Nephron progenitor cell (in vitro differentiated cells): ENCODE results near the gene SPATS2L.

Source experiments
- DNase-seq: peaks from one replicate; pipeline ENCODE4 v3.0.0; 2021
- H3K27ac Mint-ChIP-seq: 2 replicates; pipeline ENCODE4 v1.8.0; 2021; ENCODE audit warnings: mild to moderate bottlenecking, moderate library complexity, mixed read lengths
- H3K27me3 Mint-ChIP-seq: 2 replicates; pipeline ENCODE4 v1.8.0; 2021; ENCODE audit warnings: mild to moderate bottlenecking, low read depth, mixed read lengths; ENCODE audit not compliant: poor library complexity
- H3K36me3 Mint-ChIP-seq: 2 replicates; pipeline ENCODE4 v1.8.0; 2021; ENCODE audit warnings: low read depth, mixed read lengths
- H3K4me1 Mint-ChIP-seq: 2 replicates; pipeline ENCODE4 v1.8.0; 2021; ENCODE audit warnings: mixed read lengths
- H3K4me3 Mint-ChIP-seq: 2 replicates; pipeline ENCODE4 v1.8.0; 2021; ENCODE audit warnings: mild to moderate bottlenecking, moderate library complexity, mixed read lengths
- H3K9me3 Mint-ChIP-seq: 2 replicates; pipeline ENCODE4 v1.8.0; 2021; ENCODE audit warnings: mild to moderate bottlenecking, moderate library complexity, mixed read lengths
- CTCF ChIP-seq: fragments of 200-600 bp; sonication (generic); IDR thresholded peaks from 2 replicates; pipeline ENCODE4 v1.5.0; 2021; ENCODE audit warnings: antibody characterized with exemption

Gene SPATS2L

GRCh38 chr2:200319548-200320337 lies 13.2 kb downstream of the SPATS2L start:
- Mint-ChIP-seq H3K27me3 (no peaks in the 10 kb centered on the region), H3K9me3 (no peaks in the 10 kb centered on the region), H3K36me3 (no peaks in the 10 kb centered on the region), H3K27ac (peak overlapping the region; percentile 63), H3K4me3 (no peak overlapping the region), H3K4me1 (peaks cover 17% of the 10 kb centered on the region)
- DNase-seq = no peak
- TF ChIP-seq CTCF = no peak

DNA sequence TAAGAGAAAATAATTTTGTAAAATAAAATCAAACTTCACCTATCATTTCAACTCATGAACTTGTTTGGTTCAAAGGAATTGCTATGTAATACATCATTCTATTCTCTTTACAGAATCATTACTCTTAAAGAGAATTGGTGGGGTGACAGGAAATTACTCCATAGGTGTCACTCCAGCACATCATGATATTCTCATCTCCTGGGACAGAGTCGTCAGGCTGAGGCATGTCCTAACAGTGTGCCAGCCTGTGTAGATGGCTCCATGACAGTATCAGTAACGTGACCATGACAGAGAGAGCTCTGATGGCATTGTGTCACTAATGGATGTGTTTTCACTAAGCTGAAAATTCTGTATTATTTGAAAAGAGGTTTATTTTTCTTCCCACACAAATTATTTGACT lies 13.9 kb downstream of the SPATS2L start:
- Mint-ChIP-seq H3K4me1 (peaks cover 17% of the 10 kb centered on the region), H3K27ac (no peak overlapping the region), H3K9me3 (no peaks in the 10 kb centered on the region), H3K27me3 (no peaks in the 10 kb centered on the region), H3K36me3 (no peaks in the 10 kb centered on the region), H3K4me3 (no peak overlapping the region)
- no peak for TF ChIP-seq CTCF
- no peak for DNase-seq

DNA sequence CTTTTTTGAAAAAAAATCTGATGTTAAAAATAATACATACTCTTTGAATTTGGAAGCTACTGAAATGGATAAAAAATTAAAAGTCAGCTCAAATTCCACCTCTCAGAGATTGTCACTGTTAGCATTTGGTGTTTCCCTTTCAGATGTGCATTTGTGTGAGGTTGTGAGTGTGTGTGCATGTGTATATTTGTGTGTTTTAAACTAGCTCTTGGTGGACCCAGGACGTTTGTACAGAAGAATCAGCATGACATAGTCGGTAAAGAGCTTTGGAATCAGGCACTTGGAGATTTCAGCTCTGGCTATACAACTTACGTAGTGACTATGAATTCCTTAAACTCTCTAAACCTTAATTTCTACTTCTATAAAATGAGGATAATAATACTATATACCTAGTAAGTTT lies 14.5 kb downstream of the SPATS2L start:
- no peaks in the 10 kb centered on the region for H3K27me3 Mint-ChIP-seq
- no peak overlapping the region for H3K27ac Mint-ChIP-seq
- H3K9me3 Mint-ChIP-seq = no peaks in the 10 kb centered on the region
- no peak for DNase-seq
- no peak for TF ChIP-seq CTCF
- peaks cover 17% of the 10 kb centered on the region for H3K4me1 Mint-ChIP-seq
- no peak overlapping the region for H3K4me3 Mint-ChIP-seq
- no peaks in the 10 kb centered on the region for H3K36me3 Mint-ChIP-seq

GRCh38 chr2:200321780-200322534 lies 15.5 kb downstream of the SPATS2L start:
- Mint-ChIP-seq H3K27ac (no peak overlapping the region), H3K9me3 (no peaks in the 10 kb centered on the region), H3K27me3 (no peaks in the 10 kb centered on the region), H3K4me3 (no peak overlapping the region), H3K36me3 (no peaks in the 10 kb centered on the region), H3K4me1 (peaks cover 17% of the 10 kb centered on the region)
- no peak for DNase-seq
- TF ChIP-seq CTCF = no peak

DNA sequence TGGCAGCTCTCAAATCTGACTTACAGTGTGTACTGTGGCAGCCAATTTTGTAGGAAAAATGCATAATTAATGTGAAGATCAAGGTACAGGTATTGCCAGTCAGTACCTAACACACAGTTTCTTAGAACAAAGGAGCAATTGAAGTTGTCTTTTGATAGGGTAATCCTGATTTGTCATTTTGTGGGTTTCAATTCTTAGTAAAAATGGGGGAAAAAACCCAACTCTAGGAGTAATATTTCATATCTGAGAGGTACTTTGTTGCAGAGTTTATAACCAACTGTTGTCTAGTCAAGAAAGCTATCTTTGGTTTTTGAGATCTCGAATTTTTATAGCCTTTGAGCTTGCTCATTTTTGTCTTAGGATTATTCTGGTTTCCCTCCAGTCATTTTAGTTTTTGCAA lies 16.1 kb downstream of the SPATS2L start:
- Mint-ChIP-seq H3K9me3 (no peaks in the 10 kb centered on the region), H3K27me3 (no peaks in the 10 kb centered on the region), H3K4me3 (no peak overlapping the region), H3K36me3 (no peaks in the 10 kb centered on the region), H3K4me1 (peaks cover 17% of the 10 kb centered on the region), H3K27ac (no peak overlapping the region)
- no peak for TF ChIP-seq CTCF
- DNase-seq = no peak
